Activated CD8-positive, alpha-beta T cell treated with anti-CD3 and anti-CD28 coated beads for 36 hours (primary cell): ENCODE results near the gene CSNK2A3. TPM values are rescaled to one million over a fixed set of nuclear protein-coding genes. Genes with fewer than 3 reads are reported as not detected.

Experiments
- ATAC-seq: fragments of 200-7000 bp; cut with Tn5 transposase; one replicate; pipeline ENCODE4 v1.10.0; 2021; ENCODE audit warnings: mild to moderate bottlenecking, moderate library complexity
- CTCF ChIA-PET: fragments of 350-600 bp; sonication (Branson Sonifier 250); formaldehyde crosslinking; loops from one replicate; lab custom pipeline; 2021; ENCODE audit warnings: antibody characterized with exemption; lab: Charles Lee
- POLR2A ChIA-PET: fragments of 350-600 bp; sonication (Branson Sonifier 250); formaldehyde crosslinking; loops from one replicate; lab custom pipeline; 2021; ENCODE audit warnings: antibody characterized with exemption; lab: Charles Lee
- DNase-seq: peaks from one replicate; pipeline ENCODE4 v3.0.0-alpha.2; 2020
- H3K27ac Mint-ChIP-seq: one replicate; pipeline ENCODE4 v1.8.0; 2021; ENCODE audit warnings: mild to moderate bottlenecking, mixed read lengths
- H3K27me3 Mint-ChIP-seq: one replicate; pipeline ENCODE4 v1.8.0; 2021; ENCODE audit warnings: mixed read lengths
- H3K36me3 Mint-ChIP-seq: one replicate; pipeline ENCODE4 v1.8.0; 2021; ENCODE audit warnings: low read depth, mixed read lengths
- H3K4me1 Mint-ChIP-seq: one replicate; pipeline ENCODE4 v1.8.0; 2021; ENCODE audit warnings: low read depth, mixed read lengths
- H3K4me3 Mint-ChIP-seq: one replicate; pipeline ENCODE4 v1.8.0; 2021; ENCODE audit warnings: mild to moderate bottlenecking, moderate library complexity, mixed read lengths
- H3K9me3 Mint-ChIP-seq: one replicate; pipeline ENCODE4 v1.8.0; 2021; ENCODE audit warnings: mixed read lengths
- intact Hi-C: fragments of 100-400 bp; cut with micrococcal nuclease; formaldehyde crosslinking; loops from one replicate; pipeline ENCODE4 v1.10.0; 2022
- total RNA-seq, 2 experiments: library from RNA; stranded (reverse); gene quantifications; one replicate each; pipeline ENCODE4 v1.2.3, GENCODE V29; 2021
- TF ChIP-seq, protein P1 (sequence below): fragments of 200-600 bp; IDR thresholded peaks from one replicate; pipeline ENCODE4 v1.8.0; 2022; ENCODE audit warnings: antibody characterized with exemption, mild to moderate bottlenecking

The CSNK2A3 gene
- total RNA-seq, 2 experiments from 2014 or later, result 4.2 to 5.4 TPM

DNA sequence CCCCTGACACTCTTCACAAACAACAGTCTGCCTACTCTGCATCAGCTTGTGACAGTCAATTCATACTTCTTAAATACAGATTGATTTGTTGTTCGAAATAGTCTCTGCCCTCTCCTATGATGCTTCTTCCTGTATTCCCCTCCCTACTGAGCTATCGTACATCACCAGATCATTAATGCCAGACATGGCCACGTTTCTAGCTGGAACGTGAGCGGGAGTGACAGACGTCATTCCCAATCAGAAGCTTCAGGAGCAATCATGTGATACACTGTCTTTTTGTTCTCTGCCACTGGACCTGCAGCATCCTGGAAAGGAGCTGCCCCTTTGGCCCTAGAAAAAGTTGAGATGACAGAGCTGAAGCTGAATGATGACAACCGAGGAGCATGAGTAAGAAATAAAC lies 48.5 kb downstream of the CSNK2A3 start:
- no peak for DNase-seq
- Mint-ChIP-seq H3K27ac (no peak overlapping the region), H3K27me3 (peaks cover 2% of the 10 kb centered on the region), H3K4me1 (no peaks in the 10 kb centered on the region), H3K36me3 (no peaks in the 10 kb centered on the region), H3K9me3 (no peaks in the 10 kb centered on the region), H3K4me3 (no peak overlapping the region)
- no peak for ATAC-seq
- intact Hi-C loops, result no loop called here
- TF ChIP-seq, protein P1, sequence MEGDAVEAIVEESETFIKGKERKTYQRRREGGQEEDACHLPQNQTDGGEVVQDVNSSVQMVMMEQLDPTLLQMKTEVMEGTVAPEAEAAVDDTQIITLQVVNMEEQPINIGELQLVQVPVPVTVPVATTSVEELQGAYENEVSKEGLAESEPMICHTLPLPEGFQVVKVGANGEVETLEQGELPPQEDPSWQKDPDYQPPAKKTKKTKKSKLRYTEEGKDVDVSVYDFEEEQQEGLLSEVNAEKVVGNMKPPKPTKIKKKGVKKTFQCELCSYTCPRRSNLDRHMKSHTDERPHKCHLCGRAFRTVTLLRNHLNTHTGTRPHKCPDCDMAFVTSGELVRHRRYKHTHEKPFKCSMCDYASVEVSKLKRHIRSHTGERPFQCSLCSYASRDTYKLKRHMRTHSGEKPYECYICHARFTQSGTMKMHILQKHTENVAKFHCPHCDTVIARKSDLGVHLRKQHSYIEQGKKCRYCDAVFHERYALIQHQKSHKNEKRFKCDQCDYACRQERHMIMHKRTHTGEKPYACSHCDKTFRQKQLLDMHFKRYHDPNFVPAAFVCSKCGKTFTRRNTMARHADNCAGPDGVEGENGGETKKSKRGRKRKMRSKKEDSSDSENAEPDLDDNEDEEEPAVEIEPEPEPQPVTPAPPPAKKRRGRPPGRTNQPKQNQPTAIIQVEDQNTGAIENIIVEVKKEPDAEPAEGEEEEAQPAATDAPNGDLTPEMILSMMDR, result no peak
- CTCF ChIA-PET, result interaction anchor here (0.7 kb wide), 1 partner anchor 9 kb away, joined by 3 read pairs; no protein-coding TSS in a partner anchor
- POLR2A ChIA-PET, result no interaction called here

DNA sequence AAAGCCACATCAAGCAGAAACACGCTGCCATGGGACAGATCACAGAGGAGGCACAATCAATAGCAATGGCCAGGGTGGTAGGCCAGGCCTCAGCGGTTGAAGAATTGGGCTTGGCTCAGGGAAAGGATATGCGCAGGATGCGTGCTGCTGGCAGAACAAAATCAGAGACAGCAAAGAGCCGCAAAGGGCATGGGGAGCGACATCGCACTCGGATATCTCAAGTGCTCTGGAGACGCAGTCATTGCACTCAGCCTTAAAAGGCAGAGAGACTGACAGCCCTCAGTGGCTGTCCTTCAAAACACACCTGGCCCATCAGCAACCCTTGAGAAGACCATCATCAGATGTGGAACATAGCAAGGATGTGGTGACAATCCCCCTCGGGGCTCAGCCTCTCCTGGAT lies 50.5 kb downstream of the CSNK2A3 start:
- TF ChIP-seq, protein P1, result no peak
- H3K4me1 Mint-ChIP-seq, result no peaks in the 10 kb centered on the region
- H3K27me3 Mint-ChIP-seq, result peaks cover 2% of the 10 kb centered on the region
- intact Hi-C loops, result no loop called here
- no peaks in the 10 kb centered on the region for H3K36me3 Mint-ChIP-seq
- H3K4me3 Mint-ChIP-seq, result no peak overlapping the region
- DNase-seq, result no peak
- H3K27ac Mint-ChIP-seq, result no peak overlapping the region
- no peaks in the 10 kb centered on the region for H3K9me3 Mint-ChIP-seq
- no peak for ATAC-seq
- ChIA-PET CTCF (no interaction called here), POLR2A (no interaction called here)
